ENCODE results near the gene NOS1AP.
"Not testable (repeated sequence)": the region's sequence is repeated elsewhere in the genome, so short reads cannot be mapped to it uniquely, and the experiment has no call there.

The NOS1AP gene

GRCh38 chr1:162329826-162330225 is 260.3 kb downstream of the NOS1AP start:
- DNase-seq (ENCODE audit: low read depth in 2 of 2), result no peak

- no peak for DNase-seq (ENCODE audit: low read depth in 2 of 2)
Observed at GRCh38 chr1:162333991-162334390, 264.5 kb downstream of the NOS1AP start.

- DNase-seq (ENCODE audit: low read depth in 2 of 2), result no peak
Observed at GRCh38 chr1:162335126-162335525, 265.6 kb downstream of the NOS1AP start.

GRCh38 chr1:162336621-162337285 is 267.3 kb downstream of the NOS1AP start:
- no peak for DNase-seq (ENCODE audit: low read depth in 2 of 2)

GRCh38 chr1:162342452-162342983 is 273.0 kb downstream of the NOS1AP start:
- no peak for DNase-seq (ENCODE audit: low read depth in 2 of 2)

- no peak for DNase-seq (ENCODE audit: low read depth in 2 of 2)
Observed at GRCh38 chr1:162343470-162343869, 274.0 kb downstream of the NOS1AP start.

- no peak for DNase-seq (ENCODE audit: low read depth in 2 of 2)
Observed at GRCh38 chr1:162347281-162347680, 277.8 kb downstream of the NOS1AP start.

GRCh38 chr1:162349635-162350330 is 280.3 kb downstream of the NOS1AP start:
- DNase-seq (ENCODE audit: low read depth in 2 of 2), result no peak

GRCh38 chr1:162351246-162351842 is 281.9 kb downstream of the NOS1AP start:
- DNase-seq (ENCODE audit: low read depth in 2 of 2), result no peak

GRCh38 chr1:162351874-162352273 is 282.4 kb downstream of the NOS1AP start:
- not testable (repeated sequence) for DNase-seq (ENCODE audit: low read depth in 2 of 2)

- no peak for DNase-seq (ENCODE audit: low read depth in 2 of 2)
Observed at GRCh38 chr1:162353078-162353477, 283.6 kb downstream of the NOS1AP start.

- DNase-seq (ENCODE audit: low read depth in 2 of 2), result no peak
Observed at GRCh38 chr1:162353702-162354101, 284.2 kb downstream of the NOS1AP start.

- no peak for DNase-seq (ENCODE audit: low read depth in 2 of 2)
Observed at GRCh38 chr1:162357681-162358266, 288.3 kb downstream of the NOS1AP start.

GRCh38 chr1:162358928-162359327 is 289.4 kb downstream of the NOS1AP start:
- DNase-seq (ENCODE audit: low read depth in 2 of 2), result no peak

- DNase-seq (ENCODE audit: low read depth in 2 of 2), result no peak
Observed at GRCh38 chr1:162359523-162360236, 290.2 kb downstream of the NOS1AP start.

GRCh38 chr1:162360237-162360873 is 290.9 kb downstream of the NOS1AP start:
- DNase-seq (ENCODE audit: low read depth in 2 of 2), result no peak

- DNase-seq (ENCODE audit: low read depth in 2 of 2), result no peak
Observed at GRCh38 chr1:162360874-162361260, 291.4 kb downstream of the NOS1AP start.

GRCh38 chr1:162361349-162361748 is 291.9 kb downstream of the NOS1AP start:
- DNase-seq (ENCODE audit: low read depth in 2 of 2), result no peak

- no peak for DNase-seq (ENCODE audit: low read depth in 2 of 2)
Observed at GRCh38 chr1:162363823-162364222, 294.3 kb downstream of the NOS1AP start.

- DNase-seq (ENCODE audit: low read depth in 2 of 2), result no peak
Observed at GRCh38 chr1:162364498-162364897, 295.0 kb downstream of the NOS1AP start.

GRCh38 chr1:162365284-162366020 is 296.0 kb downstream of the NOS1AP start:
- no peak for DNase-seq (ENCODE audit: low read depth in 2 of 2)

Data from stimulated activated CD4-positive, alpha-beta T cell treated with anti-CD3 and anti-CD28 coated beads, Interleukin-15, amount 100 ng/mL, for 48 hours (primary cell).